HG03280 (cell line): ENCODE results near the gene PRKCE.

Experiments
- ATAC-seq: cut with Tn5 transposase; IDR thresholded peaks from one replicate; pipeline ENCODE4 v1.9.1; 2021; ENCODE audit warnings: mild to moderate bottlenecking, moderate library complexity; ENCODE audit not compliant: unreplicated experiment

PRKCE gene

DNA sequence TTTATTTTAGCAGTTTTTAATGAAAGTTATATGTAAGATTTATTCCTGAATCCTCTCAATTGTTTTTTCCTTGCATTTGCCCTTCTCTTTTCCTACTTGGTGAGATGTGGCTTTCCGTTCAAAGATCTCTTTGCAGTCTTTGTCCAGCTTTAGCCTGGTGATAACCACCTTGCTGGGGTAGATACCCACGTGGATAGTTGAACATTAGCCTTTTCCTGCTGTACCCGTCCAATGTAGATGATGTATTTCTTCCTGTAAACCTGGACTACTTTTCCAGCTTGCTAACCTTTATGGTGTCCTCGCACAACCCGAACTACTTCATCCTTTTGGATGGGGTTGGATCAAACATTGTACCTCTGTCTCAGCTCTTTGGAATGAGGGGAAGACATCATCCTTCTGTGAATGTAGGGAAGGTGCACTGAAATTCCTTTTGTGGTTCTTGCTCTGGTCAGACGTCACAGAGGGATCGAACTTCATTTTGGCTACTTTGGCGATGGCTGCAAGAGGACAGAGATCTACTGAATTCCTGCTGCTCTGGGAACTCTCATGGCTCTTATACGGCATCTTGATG is 352.5 kb downstream of the PRKCE start:
- ATAC-seq, result no peak

DNA sequence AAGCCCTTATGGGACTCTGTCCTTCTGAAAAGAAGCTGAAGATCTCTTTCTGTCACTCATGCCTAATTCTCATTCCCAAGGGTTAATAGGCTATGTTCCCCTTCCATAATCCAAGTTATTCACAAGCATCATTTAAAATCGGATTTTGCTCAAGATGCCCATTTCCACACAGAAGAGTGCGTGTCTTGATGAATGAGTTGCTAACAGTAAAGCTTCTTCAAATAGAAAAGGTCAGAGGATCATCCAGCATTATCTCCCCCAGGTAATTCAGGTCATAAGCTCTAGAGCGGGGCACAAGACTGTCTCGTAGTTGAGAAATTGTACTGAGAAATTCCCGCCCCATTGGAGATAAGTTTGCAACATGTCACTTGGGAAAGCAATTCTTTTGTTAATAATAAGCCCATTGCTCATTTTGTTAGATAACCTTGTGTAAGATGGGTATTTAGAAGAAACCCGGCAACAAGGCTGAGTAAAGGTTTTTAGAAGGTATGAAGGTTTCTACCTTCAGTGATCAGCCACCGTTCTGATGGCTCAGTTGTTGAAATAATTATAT is 355.1 kb downstream of the PRKCE start:
- no peak for ATAC-seq

DNA sequence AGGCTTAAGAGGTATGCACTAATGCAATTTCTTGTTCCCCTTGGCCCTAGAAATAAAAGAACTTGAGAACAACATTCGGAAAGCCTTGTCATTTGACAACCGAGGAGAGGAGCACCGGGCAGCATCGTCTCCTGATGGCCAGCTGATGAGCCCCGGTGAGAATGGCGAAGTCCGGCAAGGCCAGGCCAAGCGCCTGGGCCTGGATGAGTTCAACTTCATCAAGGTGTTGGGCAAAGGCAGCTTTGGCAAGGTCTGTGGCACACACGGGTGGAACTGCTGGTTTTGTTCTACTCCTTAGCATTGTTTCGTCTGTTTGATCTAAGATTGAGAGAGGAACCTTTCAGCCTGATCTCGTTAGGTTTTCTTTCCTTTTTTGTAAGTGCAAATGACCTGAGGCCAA is 355.9 kb downstream of the PRKCE start:
- no peak for ATAC-seq

DNA sequence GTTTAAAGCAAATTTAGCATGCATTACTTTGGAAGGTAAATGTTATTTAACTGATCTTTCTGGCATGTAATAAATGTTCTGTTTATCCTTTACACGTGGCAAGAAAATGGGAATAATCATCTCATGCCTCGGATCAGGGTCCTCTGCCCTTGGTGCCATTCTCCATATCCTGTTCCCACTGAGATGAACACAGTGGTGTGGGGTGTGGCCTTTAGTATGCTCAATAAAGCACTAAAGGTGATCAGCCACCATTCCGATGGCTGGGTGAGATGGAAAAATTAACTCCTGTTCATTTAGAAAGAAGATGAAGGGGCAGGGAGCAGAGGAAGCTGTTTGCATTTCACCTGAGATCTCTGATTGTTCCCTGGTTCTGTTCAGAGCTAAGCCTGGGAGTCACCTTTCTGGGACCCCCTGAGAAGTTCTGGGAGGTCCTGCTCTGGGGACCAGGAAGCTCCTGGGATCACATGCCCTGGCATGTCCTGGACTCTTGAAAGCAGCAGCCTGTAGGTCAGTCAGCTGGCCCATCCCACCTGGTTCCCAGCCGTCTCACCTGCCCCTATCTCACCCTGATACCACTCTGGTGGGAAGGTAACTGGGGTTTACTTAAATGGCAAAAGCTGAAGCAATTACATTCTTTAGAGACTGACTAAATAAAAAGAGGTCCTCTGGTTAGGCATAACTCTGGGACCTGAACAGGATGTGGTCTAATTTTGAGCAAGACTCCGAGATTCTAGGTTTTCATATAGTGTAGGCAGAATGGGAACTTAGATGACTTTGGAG is 356.8 kb downstream of the PRKCE start:
- no peak for ATAC-seq

DNA sequence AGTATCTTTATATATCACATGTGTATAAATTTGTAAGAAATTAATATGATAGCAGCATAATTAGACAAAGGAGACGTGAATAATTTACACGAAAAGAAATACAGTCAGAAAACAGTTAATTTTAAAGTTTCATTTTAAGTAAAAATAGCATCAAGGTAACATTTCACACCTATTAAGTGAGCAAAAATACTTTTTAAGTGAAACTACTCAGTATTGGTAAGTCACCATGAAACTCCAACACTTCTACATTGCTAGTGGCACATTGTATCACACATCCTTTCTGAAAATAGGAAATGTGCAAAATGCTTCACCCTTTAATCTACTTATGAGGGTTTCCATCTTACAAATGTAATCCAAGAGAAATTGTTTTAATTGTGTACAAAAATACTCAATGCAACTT is 357.8 kb downstream of the PRKCE start:
- ATAC-seq, result no peak

DNA sequence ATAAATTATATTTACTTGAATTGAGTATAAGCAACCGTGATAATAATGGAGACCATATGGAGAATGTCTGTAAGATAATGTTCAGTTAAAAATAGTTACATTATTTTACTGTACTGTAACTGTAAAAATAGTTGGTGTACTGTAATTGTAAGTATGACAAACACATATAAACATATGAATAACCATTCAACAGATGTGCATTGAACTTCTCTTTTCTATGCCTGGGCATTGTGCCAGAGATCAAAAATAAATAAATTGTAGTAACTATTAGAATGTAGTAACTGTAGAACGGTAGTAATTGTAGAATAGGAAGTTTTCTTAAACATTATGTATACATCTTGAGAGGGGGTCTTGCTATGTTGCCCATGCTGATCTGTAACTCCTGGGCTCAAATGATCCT is 358.3 kb downstream of the PRKCE start:
- ATAC-seq, result no peak

DNA sequence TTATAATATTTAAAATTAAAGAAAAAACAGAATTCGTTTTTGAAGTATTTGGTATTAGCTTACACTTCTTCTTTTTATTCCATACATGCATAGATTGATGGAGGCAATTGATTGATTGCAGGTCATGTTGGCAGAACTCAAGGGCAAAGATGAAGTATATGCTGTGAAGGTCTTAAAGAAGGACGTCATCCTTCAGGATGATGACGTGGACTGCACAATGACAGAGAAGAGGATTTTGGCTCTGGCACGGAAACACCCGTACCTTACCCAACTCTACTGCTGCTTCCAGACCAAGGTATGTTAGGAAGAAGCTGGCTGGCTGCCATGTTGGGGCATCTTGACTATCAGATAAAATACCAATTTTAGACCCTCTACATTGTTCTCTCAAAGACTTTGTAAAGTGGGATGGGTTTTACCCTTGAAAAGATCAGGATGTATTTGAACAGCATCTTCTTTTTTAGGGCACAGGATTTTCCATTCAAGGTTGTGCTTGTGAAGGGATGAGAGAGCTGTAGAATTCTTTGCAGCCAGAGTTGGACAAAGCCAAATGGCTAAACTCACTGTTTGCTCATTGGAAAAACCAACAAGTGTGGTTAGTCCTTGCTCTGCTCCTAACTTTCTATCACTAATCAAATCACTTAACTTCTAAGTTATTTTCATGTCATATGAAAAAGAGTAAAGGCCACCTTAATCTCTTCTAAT is 358.9 kb downstream of the PRKCE start:
- ATAC-seq, result no peak

DNA sequence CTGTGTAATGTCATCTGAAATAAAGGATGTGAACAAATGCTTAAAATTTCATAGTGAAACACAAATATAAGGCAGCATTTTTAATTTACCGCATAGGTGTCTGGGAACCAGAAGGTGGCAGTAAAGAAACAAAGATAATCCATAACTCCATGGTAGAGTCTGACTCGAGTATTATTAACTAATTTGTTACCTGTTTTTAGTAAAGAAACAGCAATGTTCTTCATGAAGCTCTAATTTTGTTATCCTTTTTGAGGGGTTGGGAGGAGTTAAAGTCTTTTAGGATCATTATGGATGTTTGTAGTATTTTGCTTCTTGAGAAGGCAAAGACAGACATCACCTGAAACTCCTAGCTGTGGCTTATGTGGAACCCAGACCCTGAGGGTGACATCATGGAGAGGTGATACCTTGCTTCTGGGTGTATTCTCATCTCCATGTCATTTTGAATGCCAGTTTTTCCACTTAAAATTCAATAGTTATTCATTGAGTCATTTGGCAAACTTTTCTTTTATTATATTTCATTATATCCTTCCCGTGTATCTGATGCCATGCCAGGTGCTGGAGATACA is 359.5 kb downstream of the PRKCE start:
- ATAC-seq, result no peak

DNA sequence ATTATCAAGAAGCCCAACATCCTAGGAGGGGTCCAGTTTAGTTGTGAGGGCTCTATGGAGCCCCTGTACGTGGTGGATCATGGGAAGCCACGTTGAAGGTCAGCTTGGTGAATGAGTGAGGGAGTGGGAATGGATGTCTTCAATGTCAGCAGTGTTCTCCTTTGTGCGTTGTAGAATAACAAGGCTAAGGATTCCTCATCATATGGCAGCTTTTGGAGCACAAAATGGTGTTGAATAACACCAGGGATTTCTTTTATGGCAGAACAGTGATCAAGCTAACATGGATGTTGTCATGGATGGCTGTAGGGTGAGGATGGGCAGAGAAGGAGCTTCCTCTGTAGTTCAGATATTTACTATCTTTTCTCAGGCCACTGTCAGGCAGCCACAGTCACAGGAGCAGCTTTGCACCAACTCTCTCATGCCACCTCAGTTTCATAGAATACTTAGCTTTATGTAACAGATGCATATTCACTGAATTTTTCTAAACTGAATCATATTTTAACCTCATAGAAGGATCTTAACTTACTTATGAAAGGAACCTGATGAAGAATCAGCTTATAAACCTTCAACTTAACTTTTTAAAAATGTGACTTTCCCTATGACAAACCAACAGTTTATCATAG is 361.3 kb downstream of the PRKCE start:
- ATAC-seq, result no peak

DNA sequence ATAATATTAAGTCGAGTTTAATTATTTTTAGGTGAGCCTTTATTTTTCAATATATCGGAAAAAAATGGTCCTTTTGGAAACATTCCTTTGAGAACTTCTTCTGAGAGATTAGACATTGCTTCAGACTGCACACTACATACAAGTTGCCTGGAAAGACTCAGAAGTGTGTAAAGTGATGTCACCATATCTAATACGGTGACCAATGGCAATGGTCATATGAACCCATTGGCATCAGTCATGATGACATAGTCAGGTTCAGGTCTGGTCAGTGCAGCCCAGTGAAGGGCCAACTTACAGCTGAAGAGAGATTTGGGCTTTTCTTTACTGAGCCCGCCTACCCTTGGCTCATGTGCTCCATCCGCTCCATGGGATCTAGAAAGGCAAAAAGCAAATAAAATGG is 362.3 kb downstream of the PRKCE start:
- ATAC-seq, result no peak

DNA sequence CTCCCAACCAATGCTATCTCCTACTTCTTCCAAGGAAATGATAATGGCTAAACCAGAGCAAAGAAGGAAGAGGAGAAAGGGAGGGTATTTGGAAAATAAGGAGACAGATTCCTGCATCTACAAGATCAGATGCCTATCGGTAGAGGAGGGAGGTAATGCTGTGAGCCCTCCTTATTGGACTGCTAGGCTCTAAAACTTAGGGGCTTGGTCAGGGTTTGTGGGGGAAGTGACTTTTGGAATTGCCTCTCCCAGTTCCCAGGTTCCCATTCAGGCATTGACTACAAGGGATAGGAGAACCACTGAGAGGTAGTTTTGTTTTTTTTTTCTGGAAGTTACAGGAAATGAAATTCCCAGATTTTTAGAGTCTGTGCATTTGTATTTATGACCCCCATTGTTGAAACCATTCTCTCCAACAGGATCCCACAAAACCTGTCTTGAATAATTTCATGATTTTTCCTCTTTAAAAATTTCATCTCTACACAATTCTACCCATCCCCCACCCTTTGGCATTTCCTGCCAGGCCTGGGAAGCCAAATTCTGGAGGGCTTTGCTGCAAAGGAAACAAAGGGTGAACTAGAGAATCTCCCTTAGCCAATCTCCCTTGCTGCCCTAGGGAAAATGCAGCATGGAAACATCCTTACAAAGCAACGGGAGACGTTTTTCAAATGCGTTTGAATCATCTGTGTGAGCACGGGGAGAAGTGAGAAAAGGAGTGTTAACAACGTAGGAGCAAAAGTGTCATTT is 363.6 kb downstream of the PRKCE start:
- no peak for ATAC-seq

DNA sequence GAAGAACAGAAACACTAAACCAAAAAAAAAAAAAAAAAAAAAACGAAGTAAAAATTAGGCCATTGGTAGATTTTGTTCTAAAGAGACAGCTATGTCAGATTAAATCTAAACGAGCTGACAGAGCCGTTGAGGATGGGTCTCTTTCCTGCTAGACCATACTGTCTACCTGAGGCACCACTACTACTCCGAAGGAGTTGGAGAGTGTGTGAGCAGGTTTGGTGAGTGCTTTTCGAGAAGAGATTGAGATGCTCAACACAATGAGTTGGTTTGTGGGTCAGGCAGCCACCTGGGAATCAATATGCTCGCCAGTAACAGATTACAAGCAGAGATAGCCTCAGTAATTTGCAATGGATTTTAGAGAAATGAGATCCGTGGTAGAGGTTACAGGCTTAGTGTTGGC is 364.2 kb downstream of the PRKCE start:
- ATAC-seq, result no peak

DNA sequence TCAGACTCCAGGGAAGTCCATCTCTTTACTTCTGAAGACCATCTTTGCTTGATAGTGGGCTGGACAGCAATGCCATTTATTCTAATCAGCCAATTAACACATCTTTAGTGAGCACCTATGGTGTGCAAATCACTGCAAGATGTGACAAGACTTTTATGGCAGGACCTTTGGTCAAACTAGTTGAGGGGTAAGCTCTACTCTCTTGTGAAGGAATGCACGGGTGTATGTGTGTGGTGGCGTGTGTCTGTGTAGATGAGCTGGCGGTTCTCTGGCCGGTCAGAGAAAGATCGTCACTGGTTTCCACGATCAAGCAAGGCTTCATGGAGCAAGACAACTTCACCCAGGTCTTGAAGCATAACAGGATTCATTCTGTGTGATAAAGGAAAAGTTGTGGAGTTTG is 364.6 kb downstream of the PRKCE start:
- no peak for ATAC-seq

DNA sequence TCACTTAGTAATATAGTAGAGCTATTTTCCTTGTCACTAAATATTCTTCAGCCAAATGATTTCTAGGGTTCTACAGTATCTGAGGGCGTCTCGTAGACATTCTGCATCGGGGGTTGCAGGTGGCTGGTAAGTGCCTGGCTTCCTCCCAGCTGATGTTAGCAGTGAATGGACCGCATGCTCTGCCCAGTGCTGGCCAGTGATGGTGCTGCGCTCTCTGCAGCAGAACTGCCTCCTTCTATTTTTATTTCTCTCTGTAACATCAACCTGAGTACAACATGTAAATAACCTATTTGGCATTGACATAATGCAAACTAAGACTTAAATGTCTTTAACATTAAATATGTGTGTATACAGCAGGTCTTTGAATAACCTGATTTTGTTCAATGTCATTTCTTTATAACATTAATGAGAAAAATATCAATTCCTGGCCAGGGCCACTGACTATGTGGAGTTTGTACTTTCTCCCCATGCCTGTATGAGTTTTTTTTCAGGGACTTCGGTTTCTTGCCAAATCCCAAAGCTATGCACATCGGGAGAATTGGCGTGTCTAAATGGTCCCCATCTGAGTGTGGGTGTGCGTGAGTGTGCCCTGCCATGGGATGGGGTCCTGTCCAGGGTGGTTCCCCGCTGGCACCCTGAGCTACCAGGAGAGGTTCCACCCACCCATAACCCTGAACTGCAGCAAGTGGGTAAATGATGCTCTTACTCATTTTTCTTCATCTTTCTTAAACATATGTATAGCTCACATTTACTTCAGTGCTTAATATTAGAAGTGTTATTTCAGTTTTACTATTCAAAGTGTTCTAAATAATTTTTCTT is 367.5 kb downstream of the PRKCE start:
- ATAC-seq, result no peak

DNA sequence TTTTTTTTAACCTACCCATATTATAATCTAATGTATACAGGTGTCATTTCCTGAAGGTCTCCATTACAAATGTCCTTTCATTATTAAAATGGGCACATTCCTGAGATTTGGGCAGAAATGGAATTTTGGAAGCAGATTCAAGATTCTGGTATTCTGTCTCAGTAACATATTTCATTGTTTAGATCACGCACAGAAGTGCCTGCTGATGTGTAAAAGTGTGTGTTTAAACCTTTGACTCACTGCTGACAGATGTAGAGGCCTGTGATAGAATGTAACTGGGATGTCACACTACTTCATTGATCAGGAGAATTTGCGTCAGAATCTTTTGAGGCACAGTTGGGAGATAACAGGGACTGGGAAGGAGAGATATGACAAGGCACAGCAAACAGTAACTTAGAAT is 368.9 kb downstream of the PRKCE start:
- ATAC-seq, result no peak

DNA sequence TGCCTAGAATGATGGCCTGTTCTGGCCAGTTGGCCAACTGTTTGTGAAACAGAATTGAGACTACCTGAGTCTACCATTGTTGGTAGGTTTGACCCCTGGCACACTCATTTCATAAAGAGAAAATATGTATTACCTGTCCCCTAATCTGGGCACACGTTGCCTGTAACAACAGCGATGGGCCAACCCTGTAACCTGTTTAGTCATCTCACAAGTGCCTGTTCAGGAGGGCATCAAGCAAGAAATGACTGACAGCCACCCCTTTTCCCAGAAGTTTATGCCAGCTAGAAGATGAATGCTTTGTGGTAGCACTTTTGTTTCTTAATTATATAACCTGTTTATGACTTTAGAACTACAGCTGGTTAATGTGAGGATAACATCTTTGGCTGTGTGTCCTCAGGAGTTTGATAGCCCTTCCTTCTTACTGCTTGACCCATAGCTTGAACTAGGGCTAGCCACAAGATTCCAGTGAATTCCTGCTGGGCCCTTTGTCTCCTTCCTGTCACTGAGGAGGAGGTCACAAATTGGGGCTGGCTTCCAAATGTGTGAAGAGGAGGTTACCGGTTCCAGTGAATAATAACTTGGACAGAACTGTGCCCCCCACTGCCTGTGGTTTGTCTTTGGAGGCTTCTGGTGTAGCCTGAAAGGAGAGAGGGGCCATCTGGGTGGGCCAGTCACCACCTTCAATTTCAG is 371.8 kb downstream of the PRKCE start:
- no peak for ATAC-seq

DNA sequence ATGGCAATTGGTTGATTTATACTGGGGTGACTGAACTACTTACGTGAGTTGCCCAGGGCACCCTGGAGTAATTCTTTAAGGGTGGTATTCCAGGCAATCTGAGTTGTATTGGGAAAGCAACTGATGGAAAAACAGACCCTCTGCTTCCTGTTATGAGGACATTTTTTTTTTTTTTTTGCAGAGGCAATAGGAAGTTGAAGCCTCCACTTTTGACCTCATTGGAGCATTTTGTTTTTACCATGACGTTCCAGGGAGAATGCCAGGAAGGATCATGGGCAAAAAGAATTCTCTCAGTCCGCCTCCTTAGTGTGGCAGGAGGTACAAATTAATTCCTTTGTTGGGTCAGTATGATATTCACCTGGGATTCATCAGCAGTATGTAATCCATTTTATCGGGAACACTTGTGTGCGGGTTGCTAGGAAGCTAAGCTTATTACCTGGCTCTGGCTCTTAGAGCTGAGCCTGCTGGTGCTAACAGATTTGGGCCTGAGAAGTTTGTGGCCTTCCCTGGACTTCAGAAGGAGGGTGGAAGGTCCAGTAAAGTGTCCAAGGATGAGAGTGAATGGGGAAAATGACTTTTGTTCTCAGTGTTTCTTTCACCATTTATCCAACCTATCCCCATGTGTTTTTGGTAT is 372.8 kb downstream of the PRKCE start:
- ATAC-seq, result no peak

DNA sequence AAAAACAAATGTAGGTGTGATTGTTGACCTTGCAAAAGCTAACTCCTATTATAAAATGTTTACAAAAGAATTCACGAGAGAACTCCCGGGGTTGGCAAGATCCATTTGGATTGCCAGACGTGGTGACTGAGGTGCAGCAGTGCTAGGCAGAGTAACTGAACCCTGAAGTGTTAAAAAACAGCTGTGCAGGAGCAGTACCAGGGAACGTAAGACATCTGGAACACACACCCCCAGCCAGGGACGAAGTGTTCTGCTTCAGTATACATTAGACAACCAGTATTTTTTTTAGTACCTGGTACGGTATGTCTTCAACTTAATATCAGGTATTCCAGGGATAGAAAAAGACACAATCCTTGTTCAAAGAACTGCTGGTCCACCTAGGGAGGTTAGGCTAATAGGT is 373.6 kb downstream of the PRKCE start:
- ATAC-seq, result no peak

DNA sequence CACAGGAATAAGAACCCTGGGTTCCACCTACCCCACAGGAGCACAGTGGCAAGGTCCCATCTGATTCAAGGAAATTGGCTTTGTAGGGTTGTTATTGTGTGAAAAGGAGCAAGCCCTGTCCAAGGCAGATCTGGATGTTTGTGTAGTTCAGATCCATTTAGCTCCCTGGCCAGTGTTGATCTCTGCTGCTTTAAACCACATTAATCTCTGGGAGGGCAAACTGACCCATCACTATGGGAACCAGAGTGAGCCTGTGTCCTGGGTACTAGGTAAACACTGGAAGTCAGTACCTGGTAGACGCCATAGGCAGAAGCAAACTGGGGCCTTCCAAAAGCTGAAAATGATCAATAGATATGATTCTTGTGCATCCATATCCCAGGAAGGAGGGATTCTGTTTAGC is 374.2 kb downstream of the PRKCE start:
- ATAC-seq, result no peak
